ENCODE data around the gene VPS16.

The VPS16 gene

GRCh38 chr20:2872459-2873009, 32.0 kb downstream of the VPS16 start:
- H2AFZ ChIP-seq (ENCODE audit: low read depth, low read length): peak overlapping the region; percentile 76
- H3K36me3 ChIP-seq (replicated peaks; ENCODE audit: low read depth, low read length): no peaks in the 10 kb centered on the region
- no peaks in the 10 kb centered on the region for H3K27me3 ChIP-seq (ENCODE audit: low read depth, low read length)
- peak overlapping the region; percentile 85 for H3K4me3 ChIP-seq (ENCODE audit: low read length)
- peaks cover 6% of the 10 kb centered on the region; the same call in 1 of the 2 replicates for H4K20me1 ChIP-seq (ENCODE audit: insufficient read depth, low read length)
- H3K4me1 ChIP-seq (ENCODE audit: low read length): peaks cover 15% of the 10 kb centered on the region
- H3K27ac ChIP-seq (ENCODE audit: low read length): peak overlapping the region; percentile 16; the same call in 1 of the 2 replicates
- H3K79me2 ChIP-seq (ENCODE audit: low read length): peaks cover 40% of the 10 kb centered on the region
- peak overlapping the region; percentile 74 for H3K9ac ChIP-seq (ENCODE audit: low read length)
- TF ChIP-seq EZH2phosphoT487 (IDR thresholded peaks at IDR 0.05; ENCODE audit: low read depth) (no peak), CTCF (IDR thresholded peaks at IDR 0.05; ENCODE audit: low read depth, low read length) (peak; percentile 67)
- peak overlapping the region; percentile 95 for H3K4me2 ChIP-seq (ENCODE audit: low read length)
- no peaks in the 10 kb centered on the region for H3K9me3 ChIP-seq (ENCODE audit: insufficient read depth, low read length)

- Histone ChIP-seq H3K9ac (ENCODE audit: low read length) (peak within 1 kb of the TSS; percentile 84), H3K27ac (ENCODE audit: low read length) (peak within 1 kb of the TSS; percentile 16), H3K9me3 (ENCODE audit: insufficient read depth, low read length) (no peaks in the 10 kb centered on the region), H2AFZ (ENCODE audit: low read depth, low read length) (peak within 1 kb of the TSS; percentile 76), H3K36me3 (replicated peaks; ENCODE audit: low read depth, low read length) (no peaks in the 10 kb centered on the region), H3K4me2 (ENCODE audit: low read length) (peak within 1 kb of the TSS; percentile 95), H3K27me3 (ENCODE audit: low read depth, low read length) (no peaks in the 10 kb centered on the region), H3K4me1 (ENCODE audit: low read length) (peaks cover 15% of the 10 kb centered on the region), H4K20me1 (ENCODE audit: insufficient read depth, low read length) (peaks cover 6% of the 10 kb centered on the region; the same call in 1 of the 2 replicates), H3K4me3 (ENCODE audit: low read length) (peak within 1 kb of the TSS; percentile 85), H3K79me2 (ENCODE audit: low read length) (peaks cover 44% of the 10 kb centered on the region)
- TF ChIP-seq EZH2phosphoT487 (IDR thresholded peaks at IDR 0.05; ENCODE audit: low read depth): no peak
- TF ChIP-seq CTCF (IDR thresholded peaks at IDR 0.05; ENCODE audit: low read depth, low read length): no peak
Measured at GRCh38 chr20:2873010-2873746, 32.6 kb downstream of the VPS16 start, which contains the start of gene PTPRA. TSS of gene PTPRA (plus strand) at chr20:2873481. CDS start at chr20:2964278, 90,797 bp downstream.

GRCh38 chr20:2873747-2874041, 33.1 kb downstream of the VPS16 start:
- Histone ChIP-seq H3K27me3 (ENCODE audit: low read depth, low read length) (no peaks in the 10 kb centered on the region), H3K4me1 (ENCODE audit: low read length) (peaks cover 15% of the 10 kb centered on the region), H4K20me1 (ENCODE audit: insufficient read depth, low read length) (peaks cover 9% of the 10 kb centered on the region; the same call in 1 of the 2 replicates), H3K27ac (ENCODE audit: low read length) (peak overlapping the region; percentile 4; the same call in 1 of the 2 replicates), H3K4me3 (ENCODE audit: low read length) (peak overlapping the region; percentile 85), H3K4me2 (ENCODE audit: low read length) (peak overlapping the region; percentile 81), H3K36me3 (replicated peaks; ENCODE audit: low read depth, low read length) (no peaks in the 10 kb centered on the region), H3K79me2 (ENCODE audit: low read length) (peaks cover 49% of the 10 kb centered on the region), H3K9ac (ENCODE audit: low read length) (peak overlapping the region; percentile 84), H3K9me3 (ENCODE audit: insufficient read depth, low read length) (no peaks in the 10 kb centered on the region), H2AFZ (ENCODE audit: low read depth, low read length) (peak overlapping the region; percentile 23; the same call in 1 of the 2 replicates)
- TF ChIP-seq CTCF (IDR thresholded peaks at IDR 0.05; ENCODE audit: low read depth, low read length) (no peak), EZH2phosphoT487 (IDR thresholded peaks at IDR 0.05; ENCODE audit: low read depth) (no peak)

GRCh38 chr20:2874456-2874855, 33.9 kb downstream of the VPS16 start:
- Histone ChIP-seq H3K27me3 (ENCODE audit: low read depth, low read length) (no peaks in the 10 kb centered on the region), H4K20me1 (ENCODE audit: insufficient read depth, low read length) (peaks cover 15% of the 10 kb centered on the region; the same call in 1 of the 2 replicates), H2AFZ (ENCODE audit: low read depth, low read length) (no peak overlapping the region), H3K9me3 (ENCODE audit: insufficient read depth, low read length) (no peaks in the 10 kb centered on the region), H3K27ac (ENCODE audit: low read length) (no peak overlapping the region), H3K4me3 (ENCODE audit: low read length) (peak overlapping the region; percentile 85), H3K79me2 (ENCODE audit: low read length) (peaks cover 57% of the 10 kb centered on the region), H3K4me2 (ENCODE audit: low read length) (peak overlapping the region; percentile 81), H3K36me3 (replicated peaks; ENCODE audit: low read depth, low read length) (no peaks in the 10 kb centered on the region), H3K9ac (ENCODE audit: low read length) (peak overlapping the region; percentile 84), H3K4me1 (ENCODE audit: low read length) (peaks cover 15% of the 10 kb centered on the region)
- TF ChIP-seq EZH2phosphoT487 (IDR thresholded peaks at IDR 0.05; ENCODE audit: low read depth): no peak
- no peak for TF ChIP-seq CTCF (IDR thresholded peaks at IDR 0.05; ENCODE audit: low read depth, low read length)

Measured in OCI-LY3 (cell line).